Measurements from ENCODE around the gene TCF7. TPM values are rescaled to one million over a fixed set of nuclear protein-coding genes. Genes with fewer than 3 reads are reported as not detected.

Gene TCF7
- total and polyA plus RNA-seq, 2 of the 13 experiments (the other 11 are each of a cell fraction or from before 2014, with no cell fraction given), result 6.3 to 6.8 TPM

- TF ChIP-seq ZBTB49 (CRISPR knock-in tag; IDR thresholded peaks at IDR 0.05; ENCODE audit: borderline replicate concordance) (no peak), ZNF678 (CRISPR knock-in tag; IDR thresholded peaks at IDR 0.05) (no peak), ZNF564 (CRISPR knock-in tag; IDR thresholded peaks at IDR 0.05) (no peak), RFX5 (IDR thresholded peaks at IDR 0.05; ENCODE audit: low read depth, low read length) (no peak), SKIL (CRISPR knock-in tag; IDR thresholded peaks at IDR 0.05; ENCODE audit: borderline replicate concordance) (no peak), CEBPB (IDR thresholded peaks at IDR 0.05; ENCODE audit: borderline replicate concordance, low read depth, low read length) (peak; percentile 30; the same call in 1 of the 2 replicates), ELF1 (CRISPR knock-in tag; IDR thresholded peaks at IDR 0.05) (no peak)
Observed at GRCh38 chr5:134084570-134084969, 29.9 kb upstream of the TCF7 start (continued).

GRCh38 chr5:134085411-134085810 lies 29.1 kb upstream of the TCF7 start:
- in situ Hi-C loops (cut with HindIII; ENCODE audit: extremely low pct_ligation_motif_present, low pct_unique_long_range_greater_than_20kb), result no loop called here
- intact Hi-C loops (cut with micrococcal nuclease; ENCODE audit: unreplicated experiment), result no loop called here
- no peak overlapping the region for H3K27ac ChIP-seq (ENCODE audit: extremely low read length, insufficient read depth, low read length)
- H3K27me3 ChIP-seq (ENCODE audit: control insufficient read depth in 1 of 2, insufficient read depth in 2 of 2, low read length in 2 of 2), result no peaks in the 10 kb centered on the region
- no peaks in the 10 kb centered on the region for H3K79me2 ChIP-seq (ENCODE audit: insufficient read depth, low read length)
- WGBS (ENCODE audit: low lambda C conversion rate), result 86% methylated on average over 6 of the region's 6 CpGs
- FAIRE-seq (no peak), DNase-seq (ENCODE audit: low spot score) (no peak), ATAC-seq (no peak)
- no peaks in the 10 kb centered on the region for H3K36me3 ChIP-seq (replicated peaks in 1 of 2; ENCODE audit: control insufficient read depth in 1 of 2, insufficient read depth in 2 of 2, low read length in 2 of 2)
- H4K20me1 ChIP-seq (ENCODE audit: insufficient read depth, low read length), result no peaks in the 10 kb centered on the region
- ChIA-PET CTCF (ENCODE audit: low intra/inter-chr PET ratio, low total read pairs) (interaction anchor here (0.9 kb wide), 1 partner anchor 46 kb away, joined by 3 read pairs; no protein-coding TSS in a partner anchor), POLR2A (interaction anchor here (2.8 to 8.2 kb wide), 3 partner anchors 8 to 14 kb away, joined by 11 to 70 read pairs (median 15); no protein-coding TSS in a partner anchor)
- BruUV-seq (replicated peaks), result no TSS peak
- H3K4me3 ChIP-seq (replicated peaks in 1 of 3; ENCODE audit: insufficient read depth in 1 of 3, low read depth in 2 of 3, low read length in 3 of 3), result no peak overlapping the region
- H3K9me3 ChIP-seq (ENCODE audit: low read length), result no peaks in the 10 kb centered on the region
- H2AFZ ChIP-seq (ENCODE audit: low read length), result no peak overlapping the region
- TF ChIP-seq SMAD9 (CRISPR knock-in tag; IDR thresholded peaks at IDR 0.05) (no peak), ZNF629 (CRISPR knock-in tag; conservative IDR thresholded peaks at IDR 0.05) (0 out of 2 replicates have a peak, but pooled peaks have one; percentile 24), ZNF574 (CRISPR knock-in tag; IDR thresholded peaks at IDR 0.05) (no peak), KDM2A (CRISPR knock-in tag; IDR thresholded peaks at IDR 0.05; ENCODE audit: borderline replicate concordance, low read depth) (no peak), RBFOX2 (IDR thresholded peaks at IDR 0.05; ENCODE audit: low read depth, low read length) (no peak), ZNF354B (CRISPR knock-in tag; IDR thresholded peaks at IDR 0.05) (no peak), GLI4 (CRISPR knock-in tag; IDR thresholded peaks at IDR 0.05; ENCODE audit: borderline replicate concordance) (no peak), ZNF557 (CRISPR knock-in tag; IDR thresholded peaks at IDR 0.05) (no peak)
- H3K4me1 ChIP-seq (ENCODE audit: insufficient read depth, low read length), result peaks cover 61% of the 10 kb centered on the region
- H3K4me2 ChIP-seq (ENCODE audit: low read depth, low read length), result no peak overlapping the region
- no peak overlapping the region for H3K9ac ChIP-seq (ENCODE audit: insufficient read depth, low read depth, low read length)

All from HepG2 (cell line).